Mesothelial cell of epicardium (in vitro differentiated cells): ENCODE measurements around the gene ANKRD10. TPM values are rescaled to one million over a fixed set of nuclear protein-coding genes. Genes with fewer than 3 reads are reported as not detected.
A peak's percentile ranks its signal among the peaks of the same experiment; 100 is the strongest.

ENCODE experiments used
- DNase-seq, 2 experiments: peaks; one replicate each; pipeline ENCODE4 v3.0.0; 2021; ENCODE audit warnings: low spot score in 2 of 2; ENCODE audit not compliant: unreplicated experiment in 2 of 2
- H3K27ac Mint-ChIP-seq: 2 replicates; pipeline ENCODE4 v1.8.0; 2021; ENCODE audit warnings: mixed read lengths
- H3K27me3 Mint-ChIP-seq: 2 replicates; pipeline ENCODE4 v1.8.0; 2021; ENCODE audit warnings: low read depth, mixed read lengths
- H3K36me3 Mint-ChIP-seq: 2 replicates; pipeline ENCODE4 v1.8.0; 2021; ENCODE audit warnings: mixed read lengths
- H3K4me1 Mint-ChIP-seq: 2 replicates; pipeline ENCODE4 v1.8.0; 2021; ENCODE audit warnings: mixed read lengths
- H3K4me3 Mint-ChIP-seq: 2 replicates; pipeline ENCODE4 v1.8.0; 2021; ENCODE audit warnings: mild to moderate bottlenecking, moderate library complexity, mixed read lengths
- H3K9me3 Mint-ChIP-seq: 2 replicates; pipeline ENCODE4 v1.8.0; 2021; ENCODE audit warnings: mixed read lengths
- CTCF ChIP-seq: fragments of 200-600 bp; sonication (generic); IDR thresholded peaks from one replicate; pipeline ENCODE4 v1.5.0; 2021; ENCODE audit warnings: antibody characterized with exemption; ENCODE audit not compliant: unreplicated experiment
- total RNA-seq: library from RNA; stranded (reverse); gene quantifications from 3 replicates; pipeline ENCODE4 v1.2.1, GENCODE V29; 2021

The ANKRD10 gene
- 235 to 258 TPM (median 256 TPM) in 3 replicates for total RNA-seq

GRCh38 chr13:110915057-110915873 is at the start of gene ANKRD10:
Gene ANKRD10, minus strand, starts transcription at chr13:110915069. Its CDS starts 135 bp downstream, at chr13:110914934.
- peak; percentile 83 for TF ChIP-seq CTCF
- no peaks in the 10 kb centered on the region for H3K36me3 Mint-ChIP-seq
- H3K9me3 Mint-ChIP-seq, result no peaks in the 10 kb centered on the region
- H3K4me3 Mint-ChIP-seq, result peak within 1 kb of the TSS; percentile 81
- H3K27me3 Mint-ChIP-seq, result no peaks in the 10 kb centered on the region
- peak within 1 kb of the TSS; percentile 93 for H3K27ac Mint-ChIP-seq
- peaks cover 40% of the 10 kb centered on the region for H3K4me1 Mint-ChIP-seq
- DNase-seq, result peak; percentile 97 to 99

DNA sequence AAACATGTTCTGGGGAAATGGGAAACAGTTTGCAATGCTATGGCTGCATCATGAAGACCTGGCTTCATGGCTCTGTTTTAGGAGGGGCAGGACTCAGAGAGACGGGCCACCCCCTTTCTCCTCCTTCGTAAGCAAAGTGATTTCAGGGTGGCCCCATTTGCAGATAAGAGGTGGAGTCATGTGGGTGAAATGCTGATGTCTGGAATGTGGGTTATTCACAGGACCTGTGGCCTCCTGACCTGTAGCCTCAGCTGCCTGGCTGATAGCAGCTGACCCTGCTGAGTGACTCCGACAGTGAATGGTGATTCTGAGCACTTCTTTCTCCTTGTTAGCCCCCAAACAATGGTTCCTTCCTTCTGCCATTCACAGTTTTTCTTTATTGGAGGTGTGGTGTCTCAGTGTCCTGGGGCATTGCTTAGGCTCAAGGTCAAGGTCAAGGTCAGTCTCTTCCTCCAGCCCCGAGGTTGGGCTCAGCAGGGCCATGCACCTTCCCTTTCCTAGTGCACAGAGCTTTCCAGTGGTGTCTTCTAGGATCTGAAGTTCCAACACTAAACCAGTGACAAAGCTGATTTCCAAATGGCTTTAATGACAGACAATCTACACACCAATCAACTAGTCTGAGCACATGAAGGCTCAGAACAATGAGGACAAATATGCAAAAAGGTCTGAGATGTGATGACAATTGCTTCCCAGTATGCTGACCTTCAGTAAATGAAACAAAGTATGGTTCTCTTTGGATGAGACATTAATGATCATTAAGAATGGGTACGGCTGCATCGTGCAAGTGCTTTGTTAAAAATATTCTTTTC is 49.6 kb upstream of the ANKRD10 start:
- Mint-ChIP-seq H3K4me3 (no peak overlapping the region), H3K27me3 (no peaks in the 10 kb centered on the region), H3K27ac (no peak overlapping the region), H3K4me1 (no peaks in the 10 kb centered on the region), H3K9me3 (peaks cover 51% of the 10 kb centered on the region), H3K36me3 (peaks cover 2% of the 10 kb centered on the region)
- no peak for TF ChIP-seq CTCF
- no peak for DNase-seq

DNA sequence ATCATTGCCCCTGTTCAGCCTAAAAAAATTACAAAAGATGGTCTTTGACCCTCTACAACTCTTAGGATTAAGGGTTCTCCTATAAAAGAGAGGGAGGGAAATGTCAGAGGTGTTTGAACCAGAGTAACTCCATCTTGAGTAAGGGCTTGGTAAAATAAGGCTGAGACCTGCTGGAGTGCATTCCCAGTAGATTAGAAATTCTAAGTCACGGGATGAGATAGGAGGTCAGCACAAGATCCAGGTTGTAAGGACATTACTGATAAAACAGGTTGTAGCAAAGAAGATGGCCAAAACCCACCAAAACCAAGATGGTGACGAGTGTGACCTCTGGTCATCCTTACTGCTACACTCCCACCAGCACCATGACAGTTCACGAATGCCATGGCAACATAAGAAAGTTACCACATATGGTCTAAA is 48.7 kb upstream of the ANKRD10 start:
- TF ChIP-seq CTCF, result no peak
- no peaks in the 10 kb centered on the region for H3K27me3 Mint-ChIP-seq
- no peaks in the 10 kb centered on the region for H3K4me1 Mint-ChIP-seq
- H3K4me3 Mint-ChIP-seq, result no peak overlapping the region
- no peak overlapping the region for H3K27ac Mint-ChIP-seq
- DNase-seq, result no peak
- H3K36me3 Mint-ChIP-seq, result peaks cover 2% of the 10 kb centered on the region
- peaks cover 51% of the 10 kb centered on the region for H3K9me3 Mint-ChIP-seq

DNA sequence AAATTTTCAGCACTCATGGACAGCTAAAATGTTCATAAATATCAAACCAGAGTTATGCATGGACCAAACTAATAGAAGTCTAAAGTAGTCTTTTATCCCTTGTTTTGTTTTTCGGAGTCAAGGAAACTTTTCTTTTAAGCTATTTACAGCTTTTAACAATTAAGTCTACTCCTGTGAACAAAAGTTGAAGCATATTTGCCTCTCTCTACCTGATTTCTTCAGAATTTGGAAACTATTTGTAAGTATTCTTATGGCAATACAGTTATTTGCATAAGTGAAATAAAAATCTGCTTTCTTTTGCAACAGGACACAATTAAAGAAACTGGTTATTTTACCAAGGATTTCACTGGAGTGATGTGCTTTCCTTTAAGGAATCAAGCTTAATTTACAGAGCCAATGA is 47.1 kb upstream of the ANKRD10 start:
- no peak for DNase-seq
- H3K27me3 Mint-ChIP-seq, result no peaks in the 10 kb centered on the region
- H3K4me1 Mint-ChIP-seq, result no peaks in the 10 kb centered on the region
- H3K36me3 Mint-ChIP-seq, result peaks cover 2% of the 10 kb centered on the region
- no peak for TF ChIP-seq CTCF
- no peak overlapping the region for H3K27ac Mint-ChIP-seq
- H3K4me3 Mint-ChIP-seq, result no peak overlapping the region
- peaks cover 48% of the 10 kb centered on the region for H3K9me3 Mint-ChIP-seq

GRCh38 chr13:110960204-110960603 is 45.3 kb upstream of the ANKRD10 start:
- Mint-ChIP-seq H3K4me1 (peaks cover 1% of the 10 kb centered on the region), H3K9me3 (peaks cover 37% of the 10 kb centered on the region), H3K27ac (no peak overlapping the region), H3K4me3 (no peak overlapping the region), H3K36me3 (peaks cover 2% of the 10 kb centered on the region), H3K27me3 (no peaks in the 10 kb centered on the region)
- DNase-seq, result no peak
- no peak for TF ChIP-seq CTCF
